DND-41 (cell line): Measurements from ENCODE around the gene FTO.

Experiments used
- EZH2 ChIP-seq: IDR thresholded peaks from 3 replicates; pipeline ENCODE4 v1.6.1; 2012; ENCODE audit warnings: borderline replicate concordance, low read depth, mild to moderate bottlenecking, moderate library complexity, low read length, inconsistent platforms; ENCODE audit not compliant: severe bottlenecking
- TF ChIP-seq, protein P1 (sequence below): IDR thresholded peaks from 2 replicates; pipeline ENCODE4 v1.5.1; 2012; ENCODE audit warnings: borderline replicate concordance, low read length, moderate library complexity, mild to moderate bottlenecking; ENCODE audit not compliant: poor library complexity, severe bottlenecking; ENCODE audit errors: extremely low read depth

DNA sequence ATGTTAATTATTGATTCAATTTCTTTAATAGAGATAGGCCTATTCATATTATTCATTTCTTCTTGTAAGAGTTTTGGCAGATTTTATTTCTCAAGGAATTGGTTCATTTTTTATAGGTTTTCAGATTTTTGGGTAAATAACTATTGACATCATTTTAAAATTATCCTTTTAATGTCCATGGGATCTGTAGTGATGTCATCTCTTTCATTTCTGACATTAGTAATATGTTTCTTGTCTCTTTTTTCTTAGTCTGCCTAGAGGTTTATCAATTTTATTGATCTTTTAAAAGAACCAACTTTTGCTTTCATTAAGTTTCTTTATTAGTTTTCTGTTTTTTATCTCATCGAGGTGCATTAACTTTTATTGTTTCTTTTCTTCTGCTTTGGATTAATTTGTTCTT, 162.6 kb downstream of the FTO start:
- TF ChIP-seq, protein P1, sequence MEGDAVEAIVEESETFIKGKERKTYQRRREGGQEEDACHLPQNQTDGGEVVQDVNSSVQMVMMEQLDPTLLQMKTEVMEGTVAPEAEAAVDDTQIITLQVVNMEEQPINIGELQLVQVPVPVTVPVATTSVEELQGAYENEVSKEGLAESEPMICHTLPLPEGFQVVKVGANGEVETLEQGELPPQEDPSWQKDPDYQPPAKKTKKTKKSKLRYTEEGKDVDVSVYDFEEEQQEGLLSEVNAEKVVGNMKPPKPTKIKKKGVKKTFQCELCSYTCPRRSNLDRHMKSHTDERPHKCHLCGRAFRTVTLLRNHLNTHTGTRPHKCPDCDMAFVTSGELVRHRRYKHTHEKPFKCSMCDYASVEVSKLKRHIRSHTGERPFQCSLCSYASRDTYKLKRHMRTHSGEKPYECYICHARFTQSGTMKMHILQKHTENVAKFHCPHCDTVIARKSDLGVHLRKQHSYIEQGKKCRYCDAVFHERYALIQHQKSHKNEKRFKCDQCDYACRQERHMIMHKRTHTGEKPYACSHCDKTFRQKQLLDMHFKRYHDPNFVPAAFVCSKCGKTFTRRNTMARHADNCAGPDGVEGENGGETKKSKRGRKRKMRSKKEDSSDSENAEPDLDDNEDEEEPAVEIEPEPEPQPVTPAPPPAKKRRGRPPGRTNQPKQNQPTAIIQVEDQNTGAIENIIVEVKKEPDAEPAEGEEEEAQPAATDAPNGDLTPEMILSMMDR, result no peak
- no peak for TF ChIP-seq EZH2
